HEK293T (cell line): ENCODE measurements around the gene MS4A6E.

Source experiments
- ARNT ChIP-seq: fragments of 450-650 bp; IDR thresholded peaks from 2 replicates; pipeline ENCODE4 v1.6.1; 2017; ENCODE audit warnings: mild to moderate bottlenecking
- BHLHE40 ChIP-seq: fragments of 450-650 bp; IDR thresholded peaks from 2 replicates; pipeline ENCODE4 v1.6.1; 2016; ENCODE audit warnings: mild to moderate bottlenecking, moderate library complexity, borderline replicate concordance
- ELF4 ChIP-seq: fragments of 450-650 bp; IDR thresholded peaks from 2 replicates; pipeline ENCODE4 v1.6.1; 2017; ENCODE audit warnings: antibody characterized with exemption
- FOXM1 ChIP-seq: fragments of 450-650 bp; IDR thresholded peaks from 2 replicates; pipeline ENCODE4 v1.6.1; 2017; ENCODE audit warnings: mild to moderate bottlenecking, borderline replicate concordance
- HDGF ChIP-seq: fragments of 450-650 bp; IDR thresholded peaks from 2 replicates; pipeline ENCODE4 v1.6.1; 2017; ENCODE audit warnings: antibody characterized with exemption, borderline replicate concordance
- L3MBTL2 ChIP-seq: fragments of 450-650 bp; conservative IDR thresholded peaks from 2 replicates; pipeline ENCODE4 v1.6.1; 2016; ENCODE audit warnings: mild to moderate bottlenecking
- NFRKB ChIP-seq: fragments of 450-650 bp; IDR thresholded peaks from 2 replicates; pipeline ENCODE4 v1.6.1; 2016; ENCODE audit warnings: mild to moderate bottlenecking, moderate library complexity
- SP1 ChIP-seq: fragments of 450-650 bp; IDR thresholded peaks from 2 replicates; pipeline ENCODE4 v1.6.1; 2017
- TARDBP ChIP-seq: fragments of 450-650 bp; IDR thresholded peaks from 2 replicates; pipeline ENCODE4 v1.6.1; 2016

DNA sequence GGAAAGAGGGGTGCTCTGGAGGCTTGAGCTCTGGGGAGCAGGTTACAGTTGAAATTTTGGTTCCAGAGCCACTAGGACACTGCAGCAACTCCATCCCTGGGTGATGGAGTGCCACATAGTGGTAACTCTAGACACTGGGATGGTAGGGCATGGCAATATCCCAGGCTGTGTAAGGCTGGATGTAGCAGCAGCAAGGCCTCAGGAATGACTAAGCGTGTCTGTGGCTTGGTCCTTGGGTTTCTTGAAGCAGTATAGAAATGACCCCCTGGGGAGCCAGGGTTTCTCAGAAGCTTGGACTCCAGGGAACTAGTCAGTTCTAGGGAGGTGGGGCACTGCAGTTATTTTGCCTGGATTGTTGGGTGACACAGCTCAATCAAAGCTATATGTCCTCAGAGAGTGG is 38.5 kb upstream of the MS4A6E start:
- TF ChIP-seq FOXM1: no peak
- TF ChIP-seq ARNT: no peak
- TF ChIP-seq BHLHE40: no peak
- no peak for TF ChIP-seq L3MBTL2
- TF ChIP-seq TARDBP: no peak
- TF ChIP-seq HDGF: no peak
- TF ChIP-seq NFRKB: no peak
- no peak for TF ChIP-seq SP1
- no peak for TF ChIP-seq ELF4
